Measurements from ENCODE around the gene BACH2. TPM values are rescaled to one million over a fixed set of nuclear protein-coding genes. Genes with fewer than 3 reads are reported as not detected.

BACH2 gene
- total and polyA plus RNA-seq, 2 of the 8 experiments (the other 6 are each of a cell fraction or from before 2014, with no cell fraction given): 1.9 to 5.9 TPM

DNA sequence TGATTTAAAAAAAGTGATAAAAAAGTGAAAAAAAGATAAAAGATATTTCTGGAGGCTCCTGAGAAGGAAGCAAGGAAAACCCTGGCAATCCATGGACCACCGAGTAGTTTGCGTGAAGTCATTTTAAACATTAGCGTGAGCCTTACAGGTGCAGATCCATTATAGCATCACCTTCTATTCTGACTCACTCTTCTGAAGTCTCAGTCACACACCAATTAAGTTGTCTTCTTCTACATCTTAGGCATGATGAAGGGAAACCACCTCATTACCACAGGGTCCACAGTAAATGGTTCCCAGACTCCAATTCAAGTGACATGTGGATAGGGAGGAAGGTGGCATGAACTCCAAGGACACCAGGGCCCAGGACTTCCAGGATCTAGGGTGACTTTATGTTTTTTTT is 303.2 kb downstream of the BACH2 start:
- Histone ChIP-seq H4K8ac (ENCODE audit: extremely low read depth, insufficient read depth, low read length) (no peak overlapping the region), H2BK20ac (ENCODE audit: low read length) (no peak overlapping the region), H3K9ac (replicated peaks in 1 of 4; ENCODE audit: extremely low read depth in 1 of 4, low read depth in 3 of 4, low read length in 3 of 4) (no peak overlapping the region), H2AFZ (ENCODE audit: low read length) (no peak overlapping the region), H3K27ac (ENCODE audit: low read depth, low read length) (no peak overlapping the region), H3K4ac (replicated peaks; ENCODE audit: insufficient read length, low read depth, low read length) (no peak overlapping the region), H3K14ac (ENCODE audit: insufficient read length) (no peak overlapping the region), H2BK15ac (ENCODE audit: low read length) (no peak overlapping the region), H3K23ac (ENCODE audit: insufficient read length) (no peak overlapping the region), H3K27me3 (replicated peaks in 1 of 4; ENCODE audit: control insufficient read depth in 3 of 4, extremely low read depth in 1 of 4, insufficient read depth in 3 of 4, low read length in 3 of 4) (no peaks in the 10 kb centered on the region), H3K56ac (replicated peaks; ENCODE audit: insufficient read length, low read depth, low read length) (no peak overlapping the region), H2BK120ac (replicated peaks; ENCODE audit: low read depth, low read length) (no peak overlapping the region), H2BK12ac (ENCODE audit: low read depth, low read length) (no peak overlapping the region), H3K4me1 (replicated peaks in 1 of 4; ENCODE audit: control insufficient read depth in 3 of 4, insufficient read depth in 4 of 4, low read length in 3 of 4) (peaks cover 0 to 4% (median 1%) of the 10 kb centered on the region in 4 experiments; a peak in 2 of 7 replicates), H2BK5ac (ENCODE audit: low read depth, low read length) (no peak overlapping the region), H3K79me1 (ENCODE audit: low read depth, low read length) (no peaks in the 10 kb centered on the region), H3K23me2 (ENCODE audit: low read depth, low read length) (no peaks in the 10 kb centered on the region), H4K91ac (replicated peaks; ENCODE audit: insufficient read length, low read length) (no peak overlapping the region), H3K79me2 (ENCODE audit: control insufficient read depth in 1 of 2, insufficient read depth in 2 of 2, low read length in 2 of 2) (no peaks in the 10 kb centered on the region), H4K20me1 (replicated peaks in 1 of 2; ENCODE audit: control insufficient read depth in 1 of 2, insufficient read depth in 2 of 2, low read length in 2 of 2) (no peaks in the 10 kb centered on the region), H2AK5ac (ENCODE audit: low read depth, low read length) (no peak overlapping the region), H3K4me2 (ENCODE audit: insufficient read depth in 1 of 2, low read depth in 2 of 2, low read length in 2 of 2) (no peak overlapping the region), H3K36me3 (ENCODE audit: control insufficient read depth in 2 of 4, insufficient read depth in 4 of 4, low read length in 3 of 4) (no peaks in the 10 kb centered on the region), H3K9me3 (ENCODE audit: insufficient read depth in 2 of 2, low read depth in 1 of 2, low read length in 1 of 2) (no peaks in the 10 kb centered on the region), H4K5ac (ENCODE audit: insufficient read length, low read depth, low read length) (no peak overlapping the region), H3K4me3 (ENCODE audit: extremely low read depth in 1 of 4, insufficient read depth in 2 of 4, low read depth in 3 of 4, low read length in 4 of 4) (no peak overlapping the region), H3K18ac (ENCODE audit: extremely low read depth, low read length) (no peak overlapping the region)
- POLR2A ChIA-PET (ENCODE audit: partially characterized antibody): no interaction called here
- CTCF ChIA-PET (ENCODE audit: partially characterized antibody): interaction anchor here (0.7 to 1.4 kb wide), 2 partner anchors 10 to 53 kb away, joined by 3 to 4 read pairs; no protein-coding TSS in a partner anchor
- no peak for FAIRE-seq
- no peak for DNase-seq (ENCODE audit: low read depth in 1 of 2, low spot score in 2 of 2)
- 91% methylated on average over 3 of the region's 3 CpGs; no CpG with 5 or more reads in 1 of the 2 experiments for WGBS, 2 experiments (ENCODE audit: extremely low coverage in 1 of 2, insufficient coverage in 1 of 2, insufficient read length in 1 of 2, insufficient replicate concordance in 2 of 2, low coverage in 1 of 2, low lambda C conversion rate in 2 of 2, missing lambda C conversion rate in 1 of 2)
- TF ChIP-seq TBP (IDR thresholded peaks at IDR 0.05; ENCODE audit: low read depth, low read length) (no peak), POU5F1 (IDR thresholded peaks at IDR 0.05; ENCODE audit: low read depth, low read length) (no peak), TEAD4 (IDR thresholded peaks at IDR 0.05; ENCODE audit: low read depth, low read length) (no peak), RNF2 (IDR thresholded peaks at IDR 0.05; ENCODE audit: borderline replicate concordance, low read depth, low read length, missing control alignments, poor library complexity, severe bottlenecking) (no peak), SIN3A (conservative IDR thresholded peaks at IDR 0.05 in 1 of 2, IDR thresholded peaks at IDR 0.05 in 1 of 2; ENCODE audit: low read depth in 1 of 2, low read length in 2 of 2) (no peak), EP300 (IDR thresholded peaks at IDR 0.05; ENCODE audit: borderline replicate concordance in 1 of 2, low read depth in 2 of 2, low read length in 2 of 2) (no peak), SIRT6 (IDR thresholded peaks at IDR 0.05; ENCODE audit: low read length) (no peak), RXRA (IDR thresholded peaks at IDR 0.05; ENCODE audit: insufficient read depth, low read depth, low read length) (no peak), CEBPB (IDR thresholded peaks at IDR 0.05; ENCODE audit: low read depth, low read length) (no peak), PHF8 (conservative IDR thresholded peaks at IDR 0.05; ENCODE audit: low read depth, low read length) (no peak), CREB1 (IDR thresholded peaks at IDR 0.05) (no peak), NRF1 (IDR thresholded peaks at IDR 0.05; ENCODE audit: low read depth, low read length) (no peak), EGR1 (IDR thresholded peaks at IDR 0.05; ENCODE audit: borderline replicate concordance, low read depth, low read length) (no peak), BRCA1 (IDR thresholded peaks at IDR 0.05; ENCODE audit: low read depth, low read length) (no peak)
- TF ChIP-seq, protein P1, sequence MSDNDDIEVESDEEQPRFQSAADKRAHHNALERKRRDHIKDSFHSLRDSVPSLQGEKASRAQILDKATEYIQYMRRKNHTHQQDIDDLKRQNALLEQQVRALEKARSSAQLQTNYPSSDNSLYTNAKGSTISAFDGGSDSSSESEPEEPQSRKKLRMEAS (IDR thresholded peaks at IDR 0.05): no peak
